Stomach (tissue), 9 donors: ENCODE measurements around the gene FLRT1. TPM values are rescaled to one million over a fixed set of nuclear protein-coding genes. Genes with fewer than 3 reads are reported as not detected.
A peak's percentile ranks its signal among the peaks of the same experiment; 100 is the strongest.

Experiments
- DNase-seq, 2 donors: peaks; one replicate each; pipeline versions ENCODE4 v3.0.0 to v3.0.0-alpha.2; 2013 to 2019
- H3K27ac ChIP-seq, 5 donors: fragments of 200-600 bp in 4 of 5; sonication (generic) in 4 of 5; one replicate each; pipeline ENCODE4 v1.5.1; 2013 to 2019; ENCODE audit warnings: mild to moderate bottlenecking in 1 of 5, moderate library complexity in 1 of 5
- H3K27me3 ChIP-seq, 3 donors: fragments of 200-600 bp; sonication (generic); one replicate each; pipeline ENCODE4 v1.5.1; 2017 to 2019; ENCODE audit warnings: mixed run types in 1 of 3
- H3K36me3 ChIP-seq, 4 donors: fragments of 200-600 bp; sonication (generic); 1 replicate in 3 of 4; 2 replicates in 1 of 4; pipeline ENCODE4 v1.5.1; 2016 to 2019
- H3K4me1 ChIP-seq, 4 donors: fragments of 200-600 bp; sonication (generic); one replicate each; pipeline ENCODE4 v1.5.1; 2016 to 2019
- H3K4me3 ChIP-seq, 4 donors: fragments of 200-600 bp; sonication (generic) in 3 of 4; one replicate each; pipeline ENCODE4 v1.5.1; 2016 to 2019; ENCODE audit warnings: mild to moderate bottlenecking in 1 of 4
- H3K9me3 ChIP-seq, 4 donors: fragments of 200-600 bp; sonication (generic); one replicate each; pipeline ENCODE4 v1.5.1; 2016 to 2019
- CTCF ChIP-seq, 7 experiments: fragments of 450-650 bp in 4 of 7; fragments of 200-600 bp in 3 of 7; sonication (generic) in 3 of 7; IDR thresholded peaks; one replicate each; pipeline ENCODE4 v1.5.1; 2016 to 2019; ENCODE audit warnings: antibody characterized with exemption in 7 of 7, control low read depth in 2 of 7, mild to moderate bottlenecking in 1 of 7
- EP300 ChIP-seq: sonication (generic); formaldehyde crosslinking; IDR thresholded peaks from one replicate; pipeline ENCODE4 v1.6.1; 2017; ENCODE audit warnings: antibody characterized with exemption
- POLR2A ChIP-seq, 4 donors: fragments of 450-650 bp; IDR thresholded peaks; one replicate each; pipeline ENCODE4 v1.6.1; 2016; ENCODE audit warnings: antibody characterized with exemption in 4 of 4, control low read depth in 2 of 4, mild to moderate bottlenecking in 1 of 4, moderate library complexity in 1 of 4
- POLR2AphosphoS5 ChIP-seq, 3 donors: sonication (generic); formaldehyde crosslinking; IDR thresholded peaks; one replicate each; pipeline ENCODE4 v1.6.1; 2016; ENCODE audit warnings: antibody characterized with exemption in 3 of 3
- WGBS, 5 donors: extraction: QIAGEN DNeasy Blood & Tissue Kit in 3 of 5; methylation state at CpG; one replicate each; pipeline versions ENCODE4 v1.1.5 to v1.1.7; 2013 to 2018; 5-methylcytosine and 5-hydroxymethylcytosine counted together
- intact Hi-C: fragments of 100-400 bp; cut with DNase I; formaldehyde crosslinking; loops from one replicate; pipeline ENCODE4 v1.15.1; 2023; ENCODE audit warnings: low total_unique reads
- polyA plus RNA-seq, 3 donors: library from polyadenylated mRNA; stranded (reverse); fragments of 200-250 nt; gene quantifications; one replicate each; pipeline ENCODE4 v1.2.3, GENCODE V29; 2013
- total RNA-seq, 5 donors: library from RNA; depleted of rRNA; stranded (reverse); fragments of >200 nt; gene quantifications; one replicate each; pipeline versions ENCODE4 v1.1.0 to v1.2.3, GENCODE V29; 2014 to 2016
- donor health status: healthy with polysubstance abuse.
- donor health status: Bipolar disorder and iron deficiency.
- donor health status: healthy.

Gene FLRT1
- total and polyA plus RNA-seq, 8 donors: 0.12 to 1.3 (median 0.51) TPM; not detected in 4

GRCh38 chr11:64003807-64004589, 31.7 kb upstream of the FLRT1 start:
- intact Hi-C loops: no loop called here
- 63 to 76% (median 73%) methylated on average over 14 to 23 of the region's 23 CpGs for WGBS, 5 donors
- Histone ChIP-seq H3K4me1 (peaks cover 37 to 55% (median 42%) of the 10 kb centered on the region in 4 donors), H3K27me3 (peaks cover 0 to 55% (median 0%) of the 10 kb centered on the region in 3 donors), H3K4me3 (no peak overlapping the region), H3K9me3 (no peaks in the 10 kb centered on the region), H3K36me3 (no peaks in the 10 kb centered on the region), H3K27ac (no peak overlapping the region)
- no peak for TF ChIP-seq POLR2A (IDR thresholded peaks at IDR 0.05)
- TF ChIP-seq EP300: no peak
- no peak for TF ChIP-seq CTCF (IDR thresholded peaks at IDR 0.05)
- TF ChIP-seq POLR2AphosphoS5 (IDR thresholded peaks at IDR 0.05): no peak
- DNase-seq: no peak

- Histone ChIP-seq H3K27ac (no peak overlapping the region), H3K36me3 (no peaks in the 10 kb centered on the region), H3K4me3 (no peak overlapping the region), H3K27me3 (peaks cover 0 to 52% (median 0%) of the 10 kb centered on the region in 3 donors), H3K9me3 (no peaks in the 10 kb centered on the region), H3K4me1 (peaks cover 31 to 49% (median 36%) of the 10 kb centered on the region in 4 donors)
- intact Hi-C loops: no loop called here
- DNase-seq: no peak
- WGBS, 5 donors: 67 to 76% (median 70%) methylated on average over 1 to 4 of the region's 4 CpGs
- no peak for TF ChIP-seq POLR2AphosphoS5 (IDR thresholded peaks at IDR 0.05)
- TF ChIP-seq POLR2A (IDR thresholded peaks at IDR 0.05): no peak
- TF ChIP-seq EP300: no peak
- no peak for TF ChIP-seq CTCF (IDR thresholded peaks at IDR 0.05)
Observed at GRCh38 chr11:64004590-64004984, 31.1 kb upstream of the FLRT1 start.

- Histone ChIP-seq H3K4me1 (peaks cover 22 to 38% (median 25%) of the 10 kb centered on the region in 4 donors), H3K27me3 (peaks cover 0 to 43% (median 0%) of the 10 kb centered on the region in 3 donors), H3K9me3 (no peaks in the 10 kb centered on the region), H3K27ac (no peak overlapping the region), H3K4me3 (no peak overlapping the region), H3K36me3 (no peaks in the 10 kb centered on the region)
- no peak for TF ChIP-seq CTCF (IDR thresholded peaks at IDR 0.05)
- no peak for TF ChIP-seq POLR2A (IDR thresholded peaks at IDR 0.05)
- intact Hi-C loops: no loop called here
- 83 to 98% (median 90%) methylated on average over 2 to 4 of the region's 4 CpGs for WGBS, 5 donors
- no peak for DNase-seq
Observed at GRCh38 chr11:64005691-64006090, 30.0 kb upstream of the FLRT1 start.

- Histone ChIP-seq H3K4me3 (no peak overlapping the region), H3K4me1 (peaks cover 15 to 31% (median 21%) of the 10 kb centered on the region in 4 donors), H3K27me3 (peaks cover 0 to 36% (median 0%) of the 10 kb centered on the region in 3 donors), H3K27ac (no peak overlapping the region), H3K9me3 (no peaks in the 10 kb centered on the region), H3K36me3 (no peaks in the 10 kb centered on the region)
- WGBS, 5 donors: 65 to 77% (median 74%) methylated on average over 11 to 12 of the region's 12 CpGs
- intact Hi-C loops: no loop called here
- peak in 1 of 2 donors; percentile 56 for DNase-seq
- no peak for TF ChIP-seq EP300
- no peak for TF ChIP-seq CTCF (IDR thresholded peaks at IDR 0.05)
- TF ChIP-seq POLR2AphosphoS5 (IDR thresholded peaks at IDR 0.05): no peak
Observed at GRCh38 chr11:64006398-64006797, 29.3 kb upstream of the FLRT1 start.
